ENCODE measurements around the gene BCL2L14. TPM values are rescaled to one million over a fixed set of nuclear protein-coding genes. Genes with fewer than 3 reads are reported as not detected.

Gene BCL2L14
- total RNA-seq, 4 donors from 2014 or later = 27.5 to 81.2 (median 52.5) TPM

DNA sequence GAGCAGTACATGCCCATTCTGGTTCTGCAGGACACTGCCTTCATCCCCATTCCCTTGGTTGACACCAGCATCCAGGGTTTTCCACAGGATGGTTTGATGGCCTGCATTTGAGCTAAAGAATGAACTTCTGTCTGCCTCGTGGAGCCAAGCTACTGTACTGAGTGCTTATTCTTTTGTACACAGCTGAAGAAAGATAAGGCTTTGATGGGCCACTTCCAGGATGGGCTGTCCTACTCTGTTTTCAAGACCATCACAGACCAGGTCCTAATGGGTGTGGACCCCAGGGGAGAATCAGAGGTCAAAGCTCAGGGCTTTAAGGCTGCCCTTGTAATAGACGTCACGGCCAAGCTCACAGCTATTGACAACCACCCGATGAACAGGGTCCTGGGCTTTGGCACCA lies 23.7 kb downstream of the BCL2L14 start:
- Histone ChIP-seq H3K9me3 (no peaks in the 10 kb centered on the region), H3K36me3 (peaks cover 0 to 9% (median 5%) of the 10 kb centered on the region in 4 donors), H3K27ac (no peak overlapping the region), H3K4me1 (no peaks in the 10 kb centered on the region), H3K27me3 (no peaks in the 10 kb centered on the region), H3K4me3 (no peak overlapping the region)
- 74% methylated on average over 4 of the region's 4 CpGs; no CpG with 5 or more reads in 1 of the 2 donors for WGBS, 2 donors (ENCODE audit: low coverage in 1 of 2)
- TF ChIP-seq EP300 (IDR thresholded peaks at IDR 0.05; ENCODE audit: low read depth) (no peak), POLR2A (IDR thresholded peaks at IDR 0.05) (no peak), POLR2AphosphoS5 (IDR thresholded peaks at IDR 0.05) (no peak)
- TF ChIP-seq, protein P1, sequence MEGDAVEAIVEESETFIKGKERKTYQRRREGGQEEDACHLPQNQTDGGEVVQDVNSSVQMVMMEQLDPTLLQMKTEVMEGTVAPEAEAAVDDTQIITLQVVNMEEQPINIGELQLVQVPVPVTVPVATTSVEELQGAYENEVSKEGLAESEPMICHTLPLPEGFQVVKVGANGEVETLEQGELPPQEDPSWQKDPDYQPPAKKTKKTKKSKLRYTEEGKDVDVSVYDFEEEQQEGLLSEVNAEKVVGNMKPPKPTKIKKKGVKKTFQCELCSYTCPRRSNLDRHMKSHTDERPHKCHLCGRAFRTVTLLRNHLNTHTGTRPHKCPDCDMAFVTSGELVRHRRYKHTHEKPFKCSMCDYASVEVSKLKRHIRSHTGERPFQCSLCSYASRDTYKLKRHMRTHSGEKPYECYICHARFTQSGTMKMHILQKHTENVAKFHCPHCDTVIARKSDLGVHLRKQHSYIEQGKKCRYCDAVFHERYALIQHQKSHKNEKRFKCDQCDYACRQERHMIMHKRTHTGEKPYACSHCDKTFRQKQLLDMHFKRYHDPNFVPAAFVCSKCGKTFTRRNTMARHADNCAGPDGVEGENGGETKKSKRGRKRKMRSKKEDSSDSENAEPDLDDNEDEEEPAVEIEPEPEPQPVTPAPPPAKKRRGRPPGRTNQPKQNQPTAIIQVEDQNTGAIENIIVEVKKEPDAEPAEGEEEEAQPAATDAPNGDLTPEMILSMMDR (IDR thresholded peaks at IDR 0.05) = no peak
- no peak for DNase-seq
- intact Hi-C loops (cut with DNase I; ENCODE audit: low total_unique reads) (no loop called here), in situ Hi-C loops (cut with MboI; ENCODE audit: low pct_ligation_motif_present in 1 of 4, low pct_unique_long_range_greater_than_20kb in 1 of 4, low sequenced_read_pairs in 3 of 4) (loop anchor here in 1 of 4 donors (25.0 kb wide), 1 partner anchor 243 kb away; no protein-coding TSS in a partner anchor)

DNA sequence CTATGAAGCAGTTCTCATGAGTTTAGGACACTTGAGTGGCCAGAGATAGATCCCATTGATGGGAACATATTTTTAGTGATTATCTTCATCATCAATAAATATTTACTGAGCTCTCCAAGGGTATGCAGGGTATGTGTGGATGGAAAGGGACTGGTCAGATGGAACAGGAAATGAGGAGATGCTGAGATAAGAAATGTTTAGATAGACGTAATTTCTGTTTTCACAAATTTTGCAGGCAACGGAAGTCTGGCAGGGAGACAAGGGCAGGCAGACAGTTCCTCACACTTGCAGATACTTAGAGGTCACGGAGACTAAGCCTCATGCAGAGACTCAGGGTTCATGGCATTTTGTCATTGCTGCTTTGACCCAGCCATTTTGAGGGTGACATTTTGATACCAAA lies 24.3 kb downstream of the BCL2L14 start:
- Histone ChIP-seq H3K27me3 (no peaks in the 10 kb centered on the region), H3K27ac (no peak overlapping the region), H3K4me1 (no peaks in the 10 kb centered on the region), H3K9me3 (no peaks in the 10 kb centered on the region), H3K36me3 (peaks cover 0 to 9% (median 5%) of the 10 kb centered on the region in 4 donors), H3K4me3 (no peak overlapping the region)
- in situ Hi-C loops (cut with MboI; ENCODE audit: low pct_ligation_motif_present in 1 of 4, low pct_unique_long_range_greater_than_20kb in 1 of 4, low sequenced_read_pairs in 3 of 4) (loop anchor here in 1 of 4 donors (25.0 kb wide), 1 partner anchor 242 kb away; no protein-coding TSS in a partner anchor), intact Hi-C loops (cut with DNase I; ENCODE audit: low total_unique reads) (no loop called here)
- DNase-seq = no peak
- WGBS, 2 donors (ENCODE audit: low coverage in 1 of 2) = 44 to 71% methylated on average over 3 of the region's 3 CpGs
- TF ChIP-seq EP300 (IDR thresholded peaks at IDR 0.05; ENCODE audit: low read depth) (no peak), POLR2A (IDR thresholded peaks at IDR 0.05) (no peak), POLR2AphosphoS5 (IDR thresholded peaks at IDR 0.05) (no peak)

DNA sequence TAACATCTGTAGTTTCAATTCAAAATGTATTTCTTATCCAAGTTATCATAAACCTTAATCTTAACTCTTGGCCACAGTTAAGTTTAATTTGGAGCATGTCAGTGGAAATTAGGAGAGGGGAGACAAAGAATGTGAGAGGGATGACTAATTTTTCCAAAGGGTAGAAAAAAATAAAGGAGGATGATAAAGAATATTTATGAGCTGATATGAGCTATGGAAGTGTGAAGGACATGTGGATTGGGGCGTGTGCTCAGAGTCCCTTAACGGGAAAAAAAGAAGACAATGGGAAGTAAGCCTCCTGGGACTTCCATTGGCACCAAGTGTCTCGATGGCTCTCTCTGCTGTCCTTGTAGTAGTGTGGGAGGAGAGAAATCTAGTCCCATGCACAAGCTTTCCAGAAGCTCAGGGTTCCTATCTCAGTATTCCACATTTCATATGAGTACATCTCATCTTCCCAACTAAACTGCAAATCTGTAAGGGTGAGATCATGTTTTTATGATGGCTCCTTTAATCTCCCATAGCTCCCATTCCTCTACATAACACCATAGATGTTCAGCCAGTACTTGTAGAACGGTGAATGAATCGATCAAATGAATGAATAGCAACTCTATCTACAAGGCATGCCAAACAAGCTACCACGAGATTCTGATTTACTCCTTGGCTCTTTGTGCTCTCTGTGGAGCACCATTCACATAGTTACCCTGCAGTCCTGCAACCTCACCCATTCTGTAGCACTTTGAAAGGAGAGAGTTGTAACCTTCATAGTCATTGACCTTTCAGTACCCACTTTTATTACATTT lies 27.4 kb downstream of the BCL2L14 start:
- in situ Hi-C loops (cut with MboI; ENCODE audit: low pct_ligation_motif_present in 1 of 4, low pct_unique_long_range_greater_than_20kb in 1 of 4, low sequenced_read_pairs in 3 of 4) = loop anchor here in 1 of 4 donors (25.0 kb wide), 1 partner anchor 239 kb away; no protein-coding TSS in a partner anchor
- DNase-seq = no peak
- Histone ChIP-seq H3K27ac (no peak overlapping the region), H3K27me3 (no peaks in the 10 kb centered on the region), H3K36me3 (peaks cover 0 to 9% (median 3%) of the 10 kb centered on the region in 4 donors), H3K9me3 (no peaks in the 10 kb centered on the region), H3K4me1 (no peaks in the 10 kb centered on the region), H3K4me3 (no peak overlapping the region)
- TF ChIP-seq, protein P1 (IDR thresholded peaks at IDR 0.05) = no peak
- no peak for TF ChIP-seq POLR2A (IDR thresholded peaks at IDR 0.05)
- WGBS, 2 donors (ENCODE audit: low coverage in 1 of 2) = 73 to 89% methylated on average over 6 of the region's 6 CpGs
- intact Hi-C loops (cut with DNase I; ENCODE audit: low total_unique reads) = no loop called here

DNA sequence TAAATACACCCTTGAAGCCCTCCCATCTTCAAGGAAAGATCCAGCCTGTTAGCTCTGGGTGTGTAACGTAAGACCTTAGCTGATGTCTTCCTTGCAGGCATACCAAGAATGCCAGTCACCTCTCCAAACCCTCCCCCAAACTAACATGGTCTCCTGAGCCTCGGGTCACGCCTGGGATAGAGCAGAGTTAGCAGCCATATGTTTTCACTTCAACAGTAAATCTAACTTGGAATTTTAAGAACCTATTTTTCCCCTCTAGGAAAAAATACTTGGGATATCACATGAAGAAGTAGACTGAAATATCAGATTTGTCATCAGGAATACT lies 27.9 kb downstream of the BCL2L14 start:
- H3K36me3 ChIP-seq = peaks cover 0 to 9% (median 3%) of the 10 kb centered on the region in 4 donors
- H3K27me3 ChIP-seq = no peaks in the 10 kb centered on the region
- H3K9me3 ChIP-seq = no peaks in the 10 kb centered on the region
- 78 to 96% methylated on average over 3 of the region's 3 CpGs for WGBS, 2 donors (ENCODE audit: low coverage in 1 of 2)
- in situ Hi-C loops (cut with MboI; ENCODE audit: low pct_ligation_motif_present in 1 of 4, low pct_unique_long_range_greater_than_20kb in 1 of 4, low sequenced_read_pairs in 3 of 4) = loop anchor here in 1 of 4 donors (25.0 kb wide), 1 partner anchor 239 kb away; no protein-coding TSS in a partner anchor
- no peaks in the 10 kb centered on the region for H3K4me1 ChIP-seq
- no peak overlapping the region for H3K4me3 ChIP-seq
- TF ChIP-seq POLR2AphosphoS5 (IDR thresholded peaks at IDR 0.05) = no peak
- no peak for TF ChIP-seq EP300 (IDR thresholded peaks at IDR 0.05; ENCODE audit: low read depth)
- TF ChIP-seq, protein P1 (IDR thresholded peaks at IDR 0.05) = no peak
- no peak for TF ChIP-seq POLR2A (IDR thresholded peaks at IDR 0.05)
- intact Hi-C loops (cut with DNase I; ENCODE audit: low total_unique reads) = no loop called here
- DNase-seq = no peak
- H3K27ac ChIP-seq = no peak overlapping the region

Data from transverse colon (tissue), 4 donors.